Measurements from ENCODE around the gene CSNK1A1L. TPM values are rescaled to one million over a fixed set of nuclear protein-coding genes. Genes with fewer than 3 reads are reported as not detected.

The CSNK1A1L gene
- total and polyA plus RNA-seq, 10 of the 15 experiments (the other 5 are each of a cell fraction or from before 2014, with no cell fraction given), result not detected

DNA sequence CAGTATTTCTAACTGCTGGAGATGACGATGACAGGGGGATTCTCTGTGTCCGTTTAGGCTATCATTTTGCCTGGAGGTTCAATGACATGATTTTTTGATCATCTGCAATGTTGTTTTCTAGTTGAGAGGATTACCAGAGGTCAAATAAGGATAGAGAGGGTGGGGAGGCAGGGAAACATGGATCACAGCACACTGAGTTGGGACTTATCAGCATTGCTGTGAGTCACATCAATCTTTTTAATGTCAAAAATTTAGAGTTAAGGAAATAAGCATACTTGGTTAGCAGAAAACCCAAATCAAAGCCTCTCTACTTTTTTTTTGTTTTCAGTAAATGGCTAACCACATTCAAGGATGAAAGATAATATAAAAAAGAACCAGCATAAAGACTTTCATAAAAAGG is 43.0 kb upstream of the CSNK1A1L start:
- DNase-seq (ENCODE audit: low read depth, low spot score) (no peak), ATAC-seq (no peak), FAIRE-seq (no peak)
- H3K27me3 ChIP-seq (replicated peaks in 1 of 2; ENCODE audit: control insufficient read depth in 2 of 2, insufficient read depth in 2 of 2, low read length in 1 of 2), result no peaks in the 10 kb centered on the region
- no peak overlapping the region for H3K4me2 ChIP-seq (ENCODE audit: control insufficient read depth, insufficient read depth)
- RAD21 ChIA-PET (ENCODE audit: unreplicated experiment), result no interaction called here
- H3K36me3 ChIP-seq (ENCODE audit: control insufficient read depth in 2 of 2, insufficient read depth in 2 of 2, low read length in 1 of 2), result no peaks in the 10 kb centered on the region
- intact Hi-C loops (cut with micrococcal nuclease; ENCODE audit: unreplicated experiment), result no loop called here
- H3K9me3 ChIP-seq (replicated peaks; ENCODE audit: control insufficient read depth, insufficient read depth, low read length), result no peaks in the 10 kb centered on the region
- BruUV-seq (replicated peaks), result no TSS peak
- no peaks in the 10 kb centered on the region for H3K4me1 ChIP-seq (ENCODE audit: control insufficient read depth, insufficient read depth, low read length)
- H3K79me2 ChIP-seq (ENCODE audit: control insufficient read depth, insufficient read depth, low read length), result no peaks in the 10 kb centered on the region
- whole genome bisulfite sequencing (ENCODE audit: insufficient coverage, insufficient replicate concordance, low lambda C conversion rate, missing lambda C conversion rate), result 43% methylated on average over 2 of the region's 2 CpGs
- POLR2A ChIA-PET, result interaction anchor here (0.6 kb wide), 1 partner anchor 9 kb away, joined by 3 read pairs; no protein-coding TSS in a partner anchor
- H3K9ac ChIP-seq (ENCODE audit: control insufficient read depth, insufficient read depth, low read length), result no peak overlapping the region
- in situ Hi-C loops (cut with MboI), result no loop called here
- H3K27ac ChIP-seq (ENCODE audit: control insufficient read depth, insufficient read depth), result no peak overlapping the region
- CTCF ChIA-PET, result no interaction called here
- TF ChIP-seq, protein P1, sequence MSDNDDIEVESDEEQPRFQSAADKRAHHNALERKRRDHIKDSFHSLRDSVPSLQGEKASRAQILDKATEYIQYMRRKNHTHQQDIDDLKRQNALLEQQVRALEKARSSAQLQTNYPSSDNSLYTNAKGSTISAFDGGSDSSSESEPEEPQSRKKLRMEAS (IDR thresholded peaks at IDR 0.05; ENCODE audit: low read depth, low read length), result no peak
- TF ChIP-seq, protein P2, sequence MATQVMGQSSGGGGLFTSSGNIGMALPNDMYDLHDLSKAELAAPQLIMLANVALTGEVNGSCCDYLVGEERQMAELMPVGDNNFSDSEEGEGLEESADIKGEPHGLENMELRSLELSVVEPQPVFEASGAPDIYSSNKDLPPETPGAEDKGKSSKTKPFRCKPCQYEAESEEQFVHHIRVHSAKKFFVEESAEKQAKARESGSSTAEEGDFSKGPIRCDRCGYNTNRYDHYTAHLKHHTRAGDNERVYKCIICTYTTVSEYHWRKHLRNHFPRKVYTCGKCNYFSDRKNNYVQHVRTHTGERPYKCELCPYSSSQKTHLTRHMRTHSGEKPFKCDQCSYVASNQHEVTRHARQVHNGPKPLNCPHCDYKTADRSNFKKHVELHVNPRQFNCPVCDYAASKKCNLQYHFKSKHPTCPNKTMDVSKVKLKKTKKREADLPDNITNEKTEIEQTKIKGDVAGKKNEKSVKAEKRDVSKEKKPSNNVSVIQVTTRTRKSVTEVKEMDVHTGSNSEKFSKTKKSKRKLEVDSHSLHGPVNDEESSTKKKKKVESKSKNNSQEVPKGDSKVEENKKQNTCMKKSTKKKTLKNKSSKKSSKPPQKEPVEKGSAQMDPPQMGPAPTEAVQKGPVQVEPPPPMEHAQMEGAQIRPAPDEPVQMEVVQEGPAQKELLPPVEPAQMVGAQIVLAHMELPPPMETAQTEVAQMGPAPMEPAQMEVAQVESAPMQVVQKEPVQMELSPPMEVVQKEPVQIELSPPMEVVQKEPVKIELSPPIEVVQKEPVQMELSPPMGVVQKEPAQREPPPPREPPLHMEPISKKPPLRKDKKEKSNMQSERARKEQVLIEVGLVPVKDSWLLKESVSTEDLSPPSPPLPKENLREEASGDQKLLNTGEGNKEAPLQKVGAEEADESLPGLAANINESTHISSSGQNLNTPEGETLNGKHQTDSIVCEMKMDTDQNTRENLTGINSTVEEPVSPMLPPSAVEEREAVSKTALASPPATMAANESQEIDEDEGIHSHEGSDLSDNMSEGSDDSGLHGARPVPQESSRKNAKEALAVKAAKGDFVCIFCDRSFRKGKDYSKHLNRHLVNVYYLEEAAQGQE (IDR thresholded peaks at IDR 0.05; ENCODE audit: low read depth, low read length), result no peak
- TF ChIP-seq BHLHE40 (IDR thresholded peaks at IDR 0.05; ENCODE audit: borderline replicate concordance in 1 of 2, low read depth in 2 of 2, low read length in 1 of 2) (no peak), SKIL (IDR thresholded peaks at IDR 0.05; ENCODE audit: low read depth, poor library complexity, severe bottlenecking) (no peak), KLF5 (IDR thresholded peaks at IDR 0.05; ENCODE audit: partially characterized antibody) (no peak), EED (IDR thresholded peaks at IDR 0.05; ENCODE audit: low read depth) (no peak), CBFB (IDR thresholded peaks at IDR 0.05; ENCODE audit: low read depth) (no peak), BMI1 (IDR thresholded peaks at IDR 0.05; ENCODE audit: borderline replicate concordance) (no peak), YY1 (IDR thresholded peaks at IDR 0.05; ENCODE audit: low read depth, low read length) (no peak), RUNX3 (IDR thresholded peaks at IDR 0.05; ENCODE audit: low read length) (no peak), MYB (IDR thresholded peaks at IDR 0.05; ENCODE audit: borderline replicate concordance, low read depth, low read length) (no peak), HDGF (IDR thresholded peaks at IDR 0.05) (no peak)
- TF ChIP-seq, protein P3, sequence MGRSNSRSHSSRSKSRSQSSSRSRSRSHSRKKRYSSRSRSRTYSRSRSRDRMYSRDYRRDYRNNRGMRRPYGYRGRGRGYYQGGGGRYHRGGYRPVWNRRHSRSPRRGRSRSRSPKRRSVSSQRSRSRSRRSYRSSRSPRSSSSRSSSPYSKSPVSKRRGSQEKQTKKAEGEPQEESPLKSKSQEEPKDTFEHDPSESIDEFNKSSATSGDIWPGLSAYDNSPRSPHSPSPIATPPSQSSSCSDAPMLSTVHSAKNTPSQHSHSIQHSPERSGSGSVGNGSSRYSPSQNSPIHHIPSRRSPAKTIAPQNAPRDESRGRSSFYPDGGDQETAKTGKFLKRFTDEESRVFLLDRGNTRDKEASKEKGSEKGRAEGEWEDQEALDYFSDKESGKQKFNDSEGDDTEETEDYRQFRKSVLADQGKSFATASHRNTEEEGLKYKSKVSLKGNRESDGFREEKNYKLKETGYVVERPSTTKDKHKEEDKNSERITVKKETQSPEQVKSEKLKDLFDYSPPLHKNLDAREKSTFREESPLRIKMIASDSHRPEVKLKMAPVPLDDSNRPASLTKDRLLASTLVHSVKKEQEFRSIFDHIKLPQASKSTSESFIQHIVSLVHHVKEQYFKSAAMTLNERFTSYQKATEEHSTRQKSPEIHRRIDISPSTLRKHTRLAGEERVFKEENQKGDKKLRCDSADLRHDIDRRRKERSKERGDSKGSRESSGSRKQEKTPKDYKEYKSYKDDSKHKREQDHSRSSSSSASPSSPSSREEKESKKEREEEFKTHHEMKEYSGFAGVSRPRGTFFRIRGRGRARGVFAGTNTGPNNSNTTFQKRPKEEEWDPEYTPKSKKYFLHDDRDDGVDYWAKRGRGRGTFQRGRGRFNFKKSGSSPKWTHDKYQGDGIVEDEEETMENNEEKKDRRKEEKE (IDR thresholded peaks at IDR 0.05), result no peak
- TF ChIP-seq, protein P4, sequence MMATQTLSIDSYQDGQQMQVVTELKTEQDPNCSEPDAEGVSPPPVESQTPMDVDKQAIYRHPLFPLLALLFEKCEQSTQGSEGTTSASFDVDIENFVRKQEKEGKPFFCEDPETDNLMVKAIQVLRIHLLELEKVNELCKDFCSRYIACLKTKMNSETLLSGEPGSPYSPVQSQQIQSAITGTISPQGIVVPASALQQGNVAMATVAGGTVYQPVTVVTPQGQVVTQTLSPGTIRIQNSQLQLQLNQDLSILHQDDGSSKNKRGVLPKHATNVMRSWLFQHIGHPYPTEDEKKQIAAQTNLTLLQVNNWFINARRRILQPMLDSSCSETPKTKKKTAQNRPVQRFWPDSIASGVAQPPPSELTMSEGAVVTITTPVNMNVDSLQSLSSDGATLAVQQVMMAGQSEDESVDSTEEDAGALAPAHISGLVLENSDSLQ (IDR thresholded peaks at IDR 0.05), result no peak
- no peaks in the 10 kb centered on the region for H4K20me1 ChIP-seq (ENCODE audit: control insufficient read depth, insufficient read depth)
- H3K4me3 ChIP-seq, result no peak overlapping the region
- SMC1A ChIA-PET (ENCODE audit: uncharacterized antibody, unreplicated experiment), result no interaction called here
- H2AFZ ChIP-seq (ENCODE audit: control insufficient read depth, low read depth, low read length), result no peak overlapping the region
